D721Med (cell line): ENCODE data around the gene CPEB3.

Source experiments
- DNase-seq: peaks from one replicate; pipeline ENCODE4 v3.0.0; 2011; ENCODE audit warnings: low spot score; ENCODE audit not compliant: insufficient read length
- FAIRE-seq: peaks from 2 replicates; lab custom pipeline; 2011; peaks lifted over from hg19 to GRCh38; lab: Jason Lieb, UNC
- CTCF ChIP-seq: IDR thresholded peaks from 2 replicates; pipeline ENCODE4 v1.5.1; 2012; ENCODE audit warnings: mild to moderate bottlenecking, control low read depth; ENCODE audit not compliant: insufficient read depth; ENCODE audit errors: missing control alignments

Gene CPEB3

GRCh38 chr10:92081641-92082040 is 209.2 kb downstream of the CPEB3 start:
- TF ChIP-seq CTCF = no peak
- FAIRE-seq (no peak), DNase-seq (no peak)

- no peak for FAIRE-seq
- no peak for DNase-seq
- peak; percentile 6 for TF ChIP-seq CTCF
Observed at GRCh38 chr10:92080244-92080643, 210.6 kb downstream of the CPEB3 start.

GRCh38 chr10:92079003-92079402 is 211.9 kb downstream of the CPEB3 start:
- DNase-seq (no peak), FAIRE-seq (no peak)
- no peak for TF ChIP-seq CTCF

- DNase-seq (no peak), FAIRE-seq (no peak)
- no peak for TF ChIP-seq CTCF
Observed at GRCh38 chr10:92076722-92077121, 214.2 kb downstream of the CPEB3 start.

- TF ChIP-seq CTCF = no peak
- DNase-seq = no peak
- FAIRE-seq = no peak
Observed at GRCh38 chr10:92075829-92076228, 215.0 kb downstream of the CPEB3 start.

GRCh38 chr10:92074126-92074887 is 216.6 kb downstream of the CPEB3 start:
- no peak for DNase-seq
- TF ChIP-seq CTCF = no peak
- no peak for FAIRE-seq

- no peak for FAIRE-seq
- no peak for TF ChIP-seq CTCF
- DNase-seq = no peak
Observed at GRCh38 chr10:92068900-92069299, 222.0 kb downstream of the CPEB3 start.
